Measurements from ENCODE around the gene HIKESHI. TPM values are rescaled to one million over a fixed set of nuclear protein-coding genes. Genes with fewer than 3 reads are reported as not detected.
A peak's percentile ranks its signal among the peaks of the same experiment; 100 is the strongest.

The HIKESHI gene
- total and polyA plus RNA-seq, 2 experiments from 2014 or later: 46.2 to 61.9 TPM

DNA sequence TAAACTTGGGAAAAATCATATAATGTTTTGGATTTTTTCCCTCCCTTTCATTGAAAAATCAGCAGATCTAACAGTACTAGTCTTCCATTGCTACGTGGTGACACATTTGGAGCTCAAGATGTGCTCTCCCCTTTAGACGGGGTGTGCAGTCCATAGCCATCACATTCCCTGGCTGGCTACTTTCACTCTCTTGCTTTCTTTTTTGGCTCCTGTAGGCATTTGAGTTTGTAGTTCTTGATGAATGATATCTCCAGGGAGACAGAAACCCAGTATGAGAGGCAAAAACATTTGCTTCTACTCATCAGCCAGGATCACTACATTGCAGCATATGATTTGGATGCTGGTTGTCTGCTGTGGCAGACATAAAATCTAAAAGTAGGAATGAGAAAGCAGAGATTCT, 84.7 kb downstream of the HIKESHI start:
- TF ChIP-seq EZH2phosphoT487 (IDR thresholded peaks at IDR 0.05; ENCODE audit: low read depth, severe bottlenecking, unreplicated experiment) (no peak), EZH2 (IDR thresholded peaks at IDR 0.05; ENCODE audit: borderline replicate concordance) (no peak)
- TF ChIP-seq, protein P1, sequence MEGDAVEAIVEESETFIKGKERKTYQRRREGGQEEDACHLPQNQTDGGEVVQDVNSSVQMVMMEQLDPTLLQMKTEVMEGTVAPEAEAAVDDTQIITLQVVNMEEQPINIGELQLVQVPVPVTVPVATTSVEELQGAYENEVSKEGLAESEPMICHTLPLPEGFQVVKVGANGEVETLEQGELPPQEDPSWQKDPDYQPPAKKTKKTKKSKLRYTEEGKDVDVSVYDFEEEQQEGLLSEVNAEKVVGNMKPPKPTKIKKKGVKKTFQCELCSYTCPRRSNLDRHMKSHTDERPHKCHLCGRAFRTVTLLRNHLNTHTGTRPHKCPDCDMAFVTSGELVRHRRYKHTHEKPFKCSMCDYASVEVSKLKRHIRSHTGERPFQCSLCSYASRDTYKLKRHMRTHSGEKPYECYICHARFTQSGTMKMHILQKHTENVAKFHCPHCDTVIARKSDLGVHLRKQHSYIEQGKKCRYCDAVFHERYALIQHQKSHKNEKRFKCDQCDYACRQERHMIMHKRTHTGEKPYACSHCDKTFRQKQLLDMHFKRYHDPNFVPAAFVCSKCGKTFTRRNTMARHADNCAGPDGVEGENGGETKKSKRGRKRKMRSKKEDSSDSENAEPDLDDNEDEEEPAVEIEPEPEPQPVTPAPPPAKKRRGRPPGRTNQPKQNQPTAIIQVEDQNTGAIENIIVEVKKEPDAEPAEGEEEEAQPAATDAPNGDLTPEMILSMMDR (IDR thresholded peaks at IDR 0.05; ENCODE audit: poor library complexity): no peak

DNA sequence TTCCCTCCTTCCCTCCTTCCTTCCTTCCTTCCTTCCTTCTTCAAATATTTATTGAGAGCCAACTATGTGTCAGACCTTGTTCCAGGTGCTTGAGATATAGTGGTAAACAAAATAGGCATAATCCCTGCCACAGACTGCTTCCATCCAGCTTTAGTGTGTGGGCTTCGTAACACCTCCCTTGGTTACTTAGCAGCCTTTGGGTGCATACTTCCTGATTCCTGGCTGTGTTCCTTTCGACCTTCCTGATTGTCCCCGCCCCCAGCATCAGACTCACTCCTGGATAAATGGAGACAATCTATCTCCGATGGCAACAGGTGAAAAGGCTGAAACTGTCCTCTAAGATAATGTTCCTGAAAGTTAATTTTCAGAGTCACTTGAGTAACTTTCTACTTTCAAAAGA, 86.2 kb downstream of the HIKESHI start:
- no peak overlapping the region for H3K4me2 ChIP-seq
- no peak overlapping the region for H3K4me3 ChIP-seq
- no peak overlapping the region for H2AFZ ChIP-seq
- H3K79me2 ChIP-seq: no peaks in the 10 kb centered on the region
- WGBS (ENCODE audit: low lambda C conversion rate, missing lambda C conversion rate): 62% methylated on average over 4 of the region's 4 CpGs
- H3K9me2 ChIP-seq (replicated peaks; ENCODE audit: insufficient read depth): no peaks in the 10 kb centered on the region
- peak; percentile 16 for DNase-seq (ENCODE audit: low spot score)
- no peak overlapping the region for H3K27ac ChIP-seq
- TF ChIP-seq, protein P1 (IDR thresholded peaks at IDR 0.05; ENCODE audit: poor library complexity): no peak
- TF ChIP-seq EZH2phosphoT487 (IDR thresholded peaks at IDR 0.05; ENCODE audit: low read depth, severe bottlenecking, unreplicated experiment) (no peak), EZH2 (IDR thresholded peaks at IDR 0.05; ENCODE audit: borderline replicate concordance) (no peak)
- H3K4me1 ChIP-seq (ENCODE audit: insufficient read depth): no peaks in the 10 kb centered on the region
- H4K20me1 ChIP-seq (ENCODE audit: insufficient read depth, poor library complexity, severe bottlenecking): no peaks in the 10 kb centered on the region
- no peaks in the 10 kb centered on the region for H3K9me3 ChIP-seq (ENCODE audit: low read depth)
- no peaks in the 10 kb centered on the region for H3K36me3 ChIP-seq (replicated peaks; ENCODE audit: insufficient read depth, low read depth)
- no peaks in the 10 kb centered on the region for H3K27me3 ChIP-seq

More for the DNA sequence above, 84.7 kb downstream of the HIKESHI start:
- no peaks in the 10 kb centered on the region for H3K9me2 ChIP-seq (replicated peaks; ENCODE audit: insufficient read depth)
- 96% methylated on average over 2 of the region's 2 CpGs for WGBS (ENCODE audit: low lambda C conversion rate, missing lambda C conversion rate)
- DNase-seq (ENCODE audit: low spot score): no peak
- H3K4me2 ChIP-seq: no peak overlapping the region
- no peaks in the 10 kb centered on the region for H3K36me3 ChIP-seq (replicated peaks; ENCODE audit: insufficient read depth, low read depth)
- no peak overlapping the region for H3K27ac ChIP-seq
- H3K4me1 ChIP-seq (ENCODE audit: insufficient read depth): no peaks in the 10 kb centered on the region
- H3K4me3 ChIP-seq: no peak overlapping the region
- no peaks in the 10 kb centered on the region for H4K20me1 ChIP-seq (ENCODE audit: insufficient read depth, poor library complexity, severe bottlenecking)
- H2AFZ ChIP-seq: no peak overlapping the region
- no peaks in the 10 kb centered on the region for H3K79me2 ChIP-seq
- H3K9me3 ChIP-seq (ENCODE audit: low read depth): no peaks in the 10 kb centered on the region
- H3K27me3 ChIP-seq: no peaks in the 10 kb centered on the region

GRCh38 chr11:86390487-86390886, 88.4 kb downstream of the HIKESHI start:
- Histone ChIP-seq H4K20me1 (ENCODE audit: insufficient read depth, poor library complexity, severe bottlenecking) (no peaks in the 10 kb centered on the region), H3K79me2 (no peaks in the 10 kb centered on the region), H3K27me3 (no peaks in the 10 kb centered on the region), H3K4me3 (no peak overlapping the region), H3K9me3 (ENCODE audit: low read depth) (no peaks in the 10 kb centered on the region), H3K27ac (no peak overlapping the region), H3K9me2 (replicated peaks; ENCODE audit: insufficient read depth) (no peaks in the 10 kb centered on the region), H3K4me2 (no peak overlapping the region), H3K36me3 (replicated peaks; ENCODE audit: insufficient read depth, low read depth) (no peaks in the 10 kb centered on the region), H2AFZ (no peak overlapping the region), H3K4me1 (ENCODE audit: insufficient read depth) (no peaks in the 10 kb centered on the region)
- DNase-seq (ENCODE audit: low spot score): no peak
- 87% methylated on average over 3 of the region's 3 CpGs for WGBS (ENCODE audit: low lambda C conversion rate, missing lambda C conversion rate)
- TF ChIP-seq EZH2phosphoT487 (IDR thresholded peaks at IDR 0.05; ENCODE audit: low read depth, severe bottlenecking, unreplicated experiment) (no peak), EZH2 (IDR thresholded peaks at IDR 0.05; ENCODE audit: borderline replicate concordance) (no peak)
- TF ChIP-seq, protein P1 (IDR thresholded peaks at IDR 0.05; ENCODE audit: poor library complexity): no peak
